C1 segment of cervical spinal cord (tissue), 14 donors: ENCODE measurements around the gene CTNNA3.

Source experiments
- DNase-seq, 14 donors: peaks; one replicate each; lab custom pipeline; 2025; lab: John Stamatoyannopoulos, UW

CTNNA3 gene

DNA sequence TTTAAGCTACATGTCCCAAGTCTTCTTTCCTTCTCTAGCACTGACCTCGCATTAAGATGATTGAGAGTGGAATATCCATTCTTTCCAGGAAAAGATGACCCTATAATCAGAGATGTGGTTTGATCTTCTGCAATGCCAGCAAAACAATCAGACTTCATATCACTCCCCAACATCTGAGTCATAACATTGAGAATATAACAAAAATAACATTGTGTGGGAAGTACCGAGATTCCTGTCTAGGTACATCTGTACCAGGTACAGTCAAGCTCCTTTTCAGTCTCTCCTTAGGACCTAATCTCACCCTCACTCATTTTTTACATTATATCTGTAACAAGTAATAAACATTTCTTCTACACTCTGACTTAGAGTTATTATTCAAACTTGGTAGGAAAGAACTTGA is 568.6 kb downstream of the CTNNA3 start:
- no peak for DNase-seq

DNA sequence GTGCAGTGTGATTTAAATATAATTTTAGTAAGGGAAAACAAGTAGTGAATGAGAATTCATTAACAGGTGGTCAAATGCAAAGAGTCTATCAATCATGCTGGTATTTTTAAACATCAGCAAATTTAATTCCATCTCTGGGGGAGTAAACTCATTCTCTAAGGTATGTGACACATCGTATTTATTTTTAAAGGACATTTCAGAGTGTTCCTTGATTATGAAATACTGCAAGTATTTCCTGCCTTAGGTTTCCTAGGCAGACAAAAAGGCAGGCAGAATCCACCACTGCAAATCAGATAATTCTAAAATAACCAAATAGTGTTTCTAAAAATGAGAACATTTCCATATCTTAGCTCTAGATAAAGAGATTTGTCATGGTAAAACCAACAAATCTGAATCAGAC is 576.3 kb downstream of the CTNNA3 start:
- DNase-seq, result no peak

DNA sequence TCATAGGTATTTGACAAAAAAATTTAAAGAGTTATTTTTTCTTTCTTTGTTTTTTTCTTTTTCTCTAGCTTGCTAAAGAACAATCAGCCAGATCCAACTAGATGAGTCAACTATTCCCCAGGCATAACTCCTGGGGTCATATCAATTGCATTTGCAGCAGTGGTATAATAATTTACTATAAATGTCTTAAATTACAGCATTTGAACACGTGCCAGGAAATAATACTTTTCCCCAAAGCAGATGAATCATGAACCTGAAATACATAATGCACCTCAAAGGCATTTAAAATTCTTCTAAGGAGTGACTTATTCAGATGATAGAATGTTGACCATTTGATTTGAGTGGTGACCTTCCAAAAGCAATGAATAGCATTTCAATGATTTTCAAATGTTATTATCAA is 580.0 kb downstream of the CTNNA3 start:
- no peak for DNase-seq

GRCh38 chr10:67114945-67115344 is 581.0 kb downstream of the CTNNA3 start:
- no peak for DNase-seq

DNA sequence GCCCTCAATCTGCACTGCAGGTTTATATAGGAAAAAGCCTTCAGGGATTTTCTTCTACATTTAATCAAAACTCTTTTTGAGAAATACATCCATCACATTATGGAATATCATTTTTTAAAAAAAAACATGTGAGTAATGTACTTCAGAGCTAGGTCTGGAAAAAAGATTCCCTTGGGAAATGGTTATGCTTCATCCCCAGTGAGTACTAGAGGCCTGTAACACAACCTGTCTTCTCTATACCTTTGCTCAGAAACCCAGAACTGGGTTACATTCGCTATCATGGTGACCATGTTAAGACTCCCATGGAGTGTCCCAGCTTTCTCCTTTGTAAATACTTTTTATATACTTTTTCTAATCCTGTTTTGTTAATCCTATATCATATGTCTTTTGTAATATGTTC is 583.2 kb downstream of the CTNNA3 start:
- DNase-seq, result no peak

DNA sequence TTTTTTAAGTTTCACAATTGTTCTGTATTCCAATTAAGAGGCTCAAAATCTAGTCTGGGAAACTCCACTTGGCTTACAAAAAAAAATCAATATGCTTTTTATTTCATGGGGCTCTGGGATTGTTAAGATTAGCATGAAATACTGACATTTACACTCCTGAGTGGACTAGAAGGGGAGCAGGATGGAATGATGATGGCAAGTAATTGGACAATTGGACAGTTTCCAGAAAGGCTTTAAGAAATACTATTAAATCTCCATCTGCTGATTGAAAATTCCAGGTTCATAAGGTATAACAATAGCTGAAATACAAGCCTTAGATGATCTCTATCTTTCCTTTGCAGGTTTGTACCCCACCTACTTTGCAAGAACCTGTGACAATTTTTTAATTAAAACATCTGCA is 585.7 kb downstream of the CTNNA3 start:
- no peak for DNase-seq

DNA sequence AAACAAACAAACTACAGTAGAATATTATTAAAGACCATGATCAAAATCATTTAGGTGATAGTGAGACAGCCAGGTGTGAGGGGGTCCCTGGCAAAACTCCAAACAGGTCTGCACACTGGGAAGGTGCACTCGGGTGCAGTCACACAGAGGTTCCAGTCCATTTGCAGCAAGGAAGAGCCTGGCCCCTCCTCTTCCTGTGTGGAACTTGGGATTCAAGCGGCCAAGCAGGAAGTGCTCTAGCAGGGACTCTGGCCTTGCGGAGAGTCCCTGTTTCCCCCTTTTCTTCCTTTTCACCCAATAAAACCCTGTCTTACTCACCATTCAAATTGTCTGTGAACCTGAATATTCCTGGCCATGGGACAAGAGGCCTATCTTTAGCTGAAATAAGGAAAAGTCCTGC is 588.3 kb downstream of the CTNNA3 start:
- DNase-seq, result no peak

- DNase-seq, result no peak
These were observed 595.0 kb downstream of the CTNNA3 start for GRCh38 chr10:67100951-67101350.

DNA sequence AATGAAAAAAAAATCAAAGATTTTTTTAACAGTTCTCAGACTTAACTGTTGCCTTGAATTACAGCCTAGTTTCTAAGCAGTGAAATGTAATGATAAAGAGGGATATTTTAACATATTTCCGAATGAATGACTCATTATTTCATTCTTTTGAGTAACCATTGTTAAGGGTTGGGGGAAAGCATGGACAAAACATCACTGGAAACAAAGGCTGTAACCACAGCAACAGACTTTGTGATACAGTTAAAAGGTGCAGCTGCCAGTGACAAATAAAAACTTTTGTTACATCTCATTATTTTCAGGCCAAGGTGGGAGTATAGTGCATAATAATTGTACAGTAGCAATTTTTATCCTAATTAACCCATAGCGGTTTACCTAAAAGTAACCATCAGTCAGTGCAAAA is 597.5 kb downstream of the CTNNA3 start:
- DNase-seq, result no peak

DNA sequence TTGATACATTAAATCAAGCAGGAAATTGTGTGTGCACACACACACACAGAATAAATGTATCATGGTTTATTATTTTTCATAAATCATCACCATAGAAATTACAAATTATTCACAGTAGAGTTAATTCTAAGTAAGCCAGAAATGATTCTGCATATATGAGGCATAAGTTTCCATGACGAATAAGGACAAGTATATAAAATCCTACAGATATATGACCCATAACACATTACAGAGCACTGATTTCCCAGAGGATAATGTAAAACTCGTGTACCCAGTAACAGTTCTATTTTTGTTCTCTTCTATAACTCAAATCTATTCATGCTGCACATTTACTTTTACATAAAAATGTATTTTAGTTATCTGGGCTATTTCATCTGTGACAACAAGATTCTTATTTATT is 600.5 kb downstream of the CTNNA3 start:
- DNase-seq, result no peak

GRCh38 chr10:67088036-67088435 is 608.0 kb downstream of the CTNNA3 start:
- DNase-seq, result peak in 1 of 14 donors; percentile 45

- DNase-seq, result no peak
These were observed 608.9 kb downstream of the CTNNA3 start for GRCh38 chr10:67087135-67087425.

DNA sequence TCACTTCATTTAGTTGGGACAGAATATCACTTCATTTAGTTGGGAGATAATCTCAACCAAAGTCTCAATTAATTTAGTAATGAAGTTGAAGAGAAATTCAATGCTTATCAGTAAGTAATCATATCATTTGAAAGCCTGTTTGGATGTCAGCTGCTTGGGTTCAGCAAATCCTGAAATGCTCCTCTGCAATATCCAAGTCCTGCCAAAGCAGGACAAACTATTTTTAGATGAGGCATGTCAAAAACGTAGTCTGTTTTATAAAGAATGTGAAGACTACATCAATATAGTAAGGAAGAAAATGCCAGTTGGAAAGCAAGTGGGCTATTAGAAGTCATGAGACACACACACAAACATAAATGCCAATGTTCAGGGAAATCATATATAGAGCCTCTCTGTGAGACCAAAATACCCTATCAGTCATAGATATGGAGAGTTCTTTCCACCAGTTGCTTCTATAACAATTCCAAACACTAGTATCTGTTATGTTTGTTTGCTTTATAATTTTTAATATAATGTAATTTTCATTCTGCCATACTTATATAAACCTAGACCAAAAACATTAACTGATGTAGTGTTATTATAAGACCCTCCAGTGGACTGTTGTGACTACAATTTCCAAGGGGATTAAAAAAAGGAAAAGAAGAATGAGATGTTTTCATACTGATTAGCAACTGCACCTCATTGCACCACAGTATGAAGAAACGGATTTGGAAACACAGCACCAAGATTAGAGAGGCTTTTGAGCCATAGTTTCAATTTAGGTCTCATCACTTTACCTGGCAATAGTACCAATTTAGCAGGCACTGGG is 609.5 kb downstream of the CTNNA3 start:
- peak in 1 of 14 donors; percentile 10 for DNase-seq

- peak in 1 of 14 donors; percentile 7 for DNase-seq
These were observed 616.9 kb downstream of the CTNNA3 start for GRCh38 chr10:67079126-67079525.

GRCh38 chr10:67077376-67077775 is 618.6 kb downstream of the CTNNA3 start:
- DNase-seq, result no peak

- no peak for DNase-seq
These were observed 619.9 kb downstream of the CTNNA3 start for GRCh38 chr10:67076144-67076543.

GRCh38 chr10:67075491-67075971 is 620.5 kb downstream of the CTNNA3 start:
- peak in 1 of 14 donors; percentile 37 for DNase-seq

DNA sequence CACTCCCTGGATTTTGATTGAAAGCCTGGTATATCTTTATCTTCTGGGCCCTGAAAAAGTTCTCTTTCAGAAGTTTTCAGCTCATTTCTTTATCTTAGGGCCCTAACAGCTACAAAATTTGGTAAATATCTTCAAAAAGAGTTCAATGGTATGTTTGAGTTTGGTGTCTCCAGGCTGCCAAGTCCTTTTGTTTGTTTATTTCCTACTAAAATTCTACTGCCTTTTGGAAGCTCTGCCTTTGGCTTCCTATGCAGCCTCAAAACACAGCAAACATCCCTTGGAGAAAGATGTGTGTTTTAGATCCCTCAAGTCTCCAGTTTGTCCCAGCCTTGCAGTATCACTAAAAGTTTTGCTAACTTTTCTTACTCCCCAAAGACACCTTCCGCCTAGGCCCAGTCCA is 623.3 kb downstream of the CTNNA3 start:
- no peak for DNase-seq

DNA sequence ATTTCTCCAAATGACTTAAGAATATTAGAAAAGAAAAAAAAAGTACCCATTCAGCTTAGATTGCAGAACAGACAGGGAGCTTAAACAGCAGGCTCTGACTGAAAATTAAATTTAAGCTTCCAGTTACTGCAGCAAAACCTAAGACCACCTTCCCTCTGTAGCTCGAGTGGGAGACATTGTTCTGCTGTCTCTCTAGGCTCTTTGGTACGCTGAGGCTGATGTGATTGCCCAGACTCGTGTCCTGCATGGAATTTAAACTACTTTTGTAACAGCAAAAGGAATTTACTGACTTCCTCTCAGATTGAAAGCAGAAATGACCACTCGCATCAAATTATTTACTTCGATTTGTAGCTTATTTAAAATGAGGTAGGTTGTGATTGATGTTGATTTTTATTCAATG is 645.6 kb downstream of the CTNNA3 start:
- no peak for DNase-seq

- no peak for DNase-seq
These were observed 646.0 kb downstream of the CTNNA3 start for GRCh38 chr10:67049988-67050387.

GRCh38 chr10:67046507-67046906 is 649.5 kb downstream of the CTNNA3 start:
- no peak for DNase-seq

GRCh38 chr10:67045404-67045803 is 650.6 kb downstream of the CTNNA3 start:
- DNase-seq, result no peak

DNA sequence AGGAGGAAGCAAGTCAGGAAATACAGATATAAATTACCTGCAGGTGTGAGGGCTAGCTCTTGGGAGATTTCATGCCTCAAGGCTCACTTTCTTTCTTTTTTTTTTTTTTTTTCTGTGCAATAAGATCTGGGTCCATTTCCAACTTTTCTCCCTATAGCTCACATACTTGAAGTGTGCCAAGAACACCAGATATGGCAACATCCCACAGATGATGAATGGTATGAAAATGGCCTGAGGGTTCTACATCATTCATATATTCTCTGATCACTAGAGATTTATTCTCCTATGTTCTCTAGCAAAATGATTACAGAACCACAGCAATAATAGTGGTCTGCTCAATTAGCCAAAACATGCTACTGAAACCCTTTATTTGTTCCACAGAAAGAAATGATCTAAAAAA is 653.0 kb downstream of the CTNNA3 start:
- DNase-seq, result no peak

- no peak for DNase-seq
These were observed 659.2 kb downstream of the CTNNA3 start for GRCh38 chr10:67036808-67037207.
